Measurements from ENCODE around the gene CTCF.

Gene CTCF

GRCh38 chr16:67528222-67528869, 34.0 kb upstream of the CTCF start, which contains the start of gene RIPOR1:
TSS of gene RIPOR1 (plus strand) at chr16:67528829. CDS start at chr16:67538447, 9,618 bp downstream.
- ChIA-PET POLR2A (interaction anchor here (0.6 to 1.7 kb wide), 3 partner anchors 7 to 40 kb away, joined by 3 to 4 read pairs (median 4); no protein-coding TSS in a partner anchor), CTCF (interaction anchor here (0.8 to 6.0 kb wide), 5 partner anchors 7 to 165 kb away, joined by 3 to 60 read pairs (median 3); no protein-coding TSS in a partner anchor)
- peaks cover 10 to 56% (median 50%) of the 10 kb centered on the region in 4 experiments for H3K4me1 ChIP-seq (ENCODE audit: control extremely low read depth in 1 of 4, control insufficient read depth in 4 of 4, insufficient read depth in 4 of 4, low read length in 3 of 4)
- peak within 1 kb of the TSS; percentile 30 to 79 (median 71) for H3K4me3 ChIP-seq (ENCODE audit: control insufficient read depth in 1 of 7, extremely low read depth in 1 of 7, insufficient read depth in 4 of 7, low read depth in 2 of 7, low read length in 6 of 7)
- 44% methylated on average over 21 of the region's 45 CpGs for WGBS (ENCODE audit: insufficient coverage)
- H3K9me3 ChIP-seq (ENCODE audit: control extremely low read depth in 1 of 5, control insufficient read depth in 4 of 5, insufficient read depth in 2 of 5, low read depth in 1 of 5, low read length in 4 of 5) = no peaks in the 10 kb centered on the region
- H3K27ac ChIP-seq (ENCODE audit: insufficient read depth in 1 of 2, low read depth in 1 of 2, low read length in 2 of 2, poor library complexity in 1 of 2, severe bottlenecking in 2 of 2) = peak within 1 kb of the TSS in 1 of 2 experiments; percentile 62
- no peaks in the 10 kb centered on the region for H3K36me3 ChIP-seq (ENCODE audit: control insufficient read depth in 4 of 4, insufficient read depth in 4 of 4, low read length in 3 of 4)
- H3K27me3 ChIP-seq (replicated peaks in 2 of 5; ENCODE audit: control insufficient read depth in 4 of 5, insufficient read depth in 5 of 5, low read length in 4 of 5) = no peaks in the 10 kb centered on the region
- DNase-seq = peak in 2 of 3 donors; percentile 53 to 60

DNA sequence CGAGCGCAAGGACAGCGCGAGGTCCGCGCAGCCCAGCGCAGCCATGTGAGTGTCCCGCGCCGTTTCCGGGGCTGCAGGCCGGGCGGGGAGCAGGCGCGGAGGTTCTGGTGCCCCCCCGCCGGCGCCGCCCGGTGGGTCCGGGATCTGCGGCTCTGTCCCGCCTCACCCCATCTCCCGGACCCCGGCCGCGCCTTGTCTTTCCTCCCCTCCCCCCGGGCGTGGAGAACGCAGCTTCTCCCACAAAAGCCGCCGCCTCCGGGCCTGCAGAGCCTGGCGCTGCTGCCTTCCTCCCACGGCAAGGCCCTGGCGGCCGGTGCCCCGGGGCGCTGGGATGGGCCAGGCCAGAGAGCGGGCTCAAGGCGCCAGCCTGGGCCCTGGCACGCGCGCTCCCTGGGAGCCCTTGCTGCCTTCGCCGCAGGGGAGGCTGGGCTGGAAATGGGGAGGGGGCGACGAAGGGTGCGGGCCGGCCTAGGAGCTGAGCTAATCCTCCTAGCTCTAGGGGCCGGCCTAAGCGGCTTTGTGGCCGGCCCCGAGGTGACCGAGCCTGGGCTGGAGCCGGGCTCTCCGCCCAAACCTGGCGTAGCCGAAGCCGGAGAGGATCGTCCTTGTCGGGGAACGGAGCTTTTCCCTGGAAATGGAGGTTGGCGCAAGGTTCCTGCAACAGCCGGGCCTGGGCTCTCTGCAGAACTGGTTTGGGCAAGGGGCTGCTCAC, 33.3 kb upstream of the CTCF start:
- CTCF ChIA-PET = interaction anchor here (0.8 to 6.0 kb wide), 11 partner anchors 8 to 164 kb away, joined by 3 to 60 read pairs (median 3); partner anchors contain the start of genes ATP6V0D1 and CTCF
- Histone ChIP-seq H3K27me3 (replicated peaks in 2 of 5; ENCODE audit: control insufficient read depth in 4 of 5, insufficient read depth in 5 of 5, low read length in 4 of 5) (no peaks in the 10 kb centered on the region), H3K27ac (ENCODE audit: insufficient read depth in 1 of 2, low read depth in 1 of 2, low read length in 2 of 2, poor library complexity in 1 of 2, severe bottlenecking in 2 of 2) (peak overlapping the region in 1 of 2 experiments; percentile 62), H3K4me1 (ENCODE audit: control extremely low read depth in 1 of 4, control insufficient read depth in 4 of 4, insufficient read depth in 4 of 4, low read length in 3 of 4) (peaks cover 10 to 61% (median 51%) of the 10 kb centered on the region in 4 experiments), H3K36me3 (ENCODE audit: control insufficient read depth in 4 of 4, insufficient read depth in 4 of 4, low read length in 3 of 4) (no peaks in the 10 kb centered on the region), H3K9me3 (ENCODE audit: control extremely low read depth in 1 of 5, control insufficient read depth in 4 of 5, insufficient read depth in 2 of 5, low read depth in 1 of 5, low read length in 4 of 5) (no peaks in the 10 kb centered on the region), H3K4me3 (ENCODE audit: control insufficient read depth in 1 of 7, extremely low read depth in 1 of 7, insufficient read depth in 4 of 7, low read depth in 2 of 7, low read length in 6 of 7) (peak overlapping the region; percentile 30 to 79 (median 71))
- POLR2A ChIA-PET = interaction anchor here (0.5 to 1.7 kb wide), 5 partner anchors 8 to 312 kb away, joined by 3 to 4 read pairs (median 3); no protein-coding TSS in a partner anchor
- DNase-seq = peak in 2 of 3 donors; percentile 28 to 48
- whole genome bisulfite sequencing (ENCODE audit: insufficient coverage) = 1% methylated on average over 43 of the region's 65 CpGs

DNA sequence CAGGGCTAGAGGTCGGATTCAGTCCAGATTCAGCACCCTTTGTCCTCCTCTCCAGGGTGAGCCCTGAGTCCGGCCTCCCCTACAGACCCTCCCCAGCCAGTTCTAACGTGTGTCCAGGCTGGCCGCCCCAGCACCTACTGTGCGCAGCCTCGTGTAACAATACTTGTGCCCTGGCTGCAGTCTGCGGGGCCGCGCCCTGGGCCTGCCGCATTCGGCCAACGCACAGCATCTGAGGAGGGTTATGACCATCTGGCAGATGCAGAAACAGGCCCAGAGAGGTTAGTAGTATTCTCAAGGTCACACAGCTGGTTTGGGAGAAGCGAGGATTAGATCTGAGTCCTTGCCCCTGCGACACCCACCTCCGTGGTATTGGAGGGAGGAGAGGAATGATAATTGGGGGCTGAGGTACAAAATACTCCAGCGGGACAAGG, 32.7 kb upstream of the CTCF start:
- WGBS (ENCODE audit: insufficient coverage) = 26% methylated on average over 16 of the region's 16 CpGs
- no peaks in the 10 kb centered on the region for H3K36me3 ChIP-seq (ENCODE audit: control insufficient read depth in 4 of 4, insufficient read depth in 4 of 4, low read length in 3 of 4)
- DNase-seq = no peak
- peak overlapping the region in 1 of 2 experiments; percentile 62 for H3K27ac ChIP-seq (ENCODE audit: insufficient read depth in 1 of 2, low read depth in 1 of 2, low read length in 2 of 2, poor library complexity in 1 of 2, severe bottlenecking in 2 of 2)
- peaks cover 10 to 67% (median 53%) of the 10 kb centered on the region in 4 experiments for H3K4me1 ChIP-seq (ENCODE audit: control extremely low read depth in 1 of 4, control insufficient read depth in 4 of 4, insufficient read depth in 4 of 4, low read length in 3 of 4)
- ChIA-PET POLR2A (interaction anchor here (0.5 to 1.7 kb wide), 3 partner anchors 8 to 312 kb away, joined by 3 to 4 read pairs (median 3); no protein-coding TSS in a partner anchor), CTCF (interaction anchor here (0.7 to 6.0 kb wide), 11 partner anchors 8 to 139 kb away, joined by 3 to 60 read pairs (median 3); partner anchors contain the start of genes ATP6V0D1 and CTCF)
- H3K27me3 ChIP-seq (replicated peaks in 2 of 5; ENCODE audit: control insufficient read depth in 4 of 5, insufficient read depth in 5 of 5, low read length in 4 of 5) = no peaks in the 10 kb centered on the region
- no peaks in the 10 kb centered on the region for H3K9me3 ChIP-seq (ENCODE audit: control extremely low read depth in 1 of 5, control insufficient read depth in 4 of 5, insufficient read depth in 2 of 5, low read depth in 1 of 5, low read length in 4 of 5)
- H3K4me3 ChIP-seq (ENCODE audit: control insufficient read depth in 1 of 7, extremely low read depth in 1 of 7, insufficient read depth in 4 of 7, low read depth in 2 of 7, low read length in 6 of 7) = peak overlapping the region in 6 of 7 experiments; percentile 49 to 79 (median 74)

GRCh38 chr16:67530013-67530939, 32.0 kb upstream of the CTCF start:
- peak in 2 of 3 donors; percentile 45 to 60 for DNase-seq
- Histone ChIP-seq H3K9me3 (ENCODE audit: control extremely low read depth in 1 of 5, control insufficient read depth in 4 of 5, insufficient read depth in 2 of 5, low read depth in 1 of 5, low read length in 4 of 5) (no peaks in the 10 kb centered on the region), H3K27me3 (replicated peaks in 2 of 5; ENCODE audit: control insufficient read depth in 4 of 5, insufficient read depth in 5 of 5, low read length in 4 of 5) (no peaks in the 10 kb centered on the region), H3K27ac (ENCODE audit: insufficient read depth in 1 of 2, low read depth in 1 of 2, low read length in 2 of 2, poor library complexity in 1 of 2, severe bottlenecking in 2 of 2) (peak overlapping the region in 1 of 2 experiments; percentile 62), H3K4me3 (ENCODE audit: control insufficient read depth in 1 of 7, extremely low read depth in 1 of 7, insufficient read depth in 4 of 7, low read depth in 2 of 7, low read length in 6 of 7) (peak overlapping the region; percentile 1 to 79 (median 71)), H3K4me1 (ENCODE audit: control extremely low read depth in 1 of 4, control insufficient read depth in 4 of 4, insufficient read depth in 4 of 4, low read length in 3 of 4) (peaks cover 10 to 65% (median 50%) of the 10 kb centered on the region in 4 experiments), H3K36me3 (ENCODE audit: control insufficient read depth in 4 of 4, insufficient read depth in 4 of 4, low read length in 3 of 4) (no peaks in the 10 kb centered on the region)
- ChIA-PET CTCF (interaction anchor here (0.7 to 6.0 kb wide), 9 partner anchors 9 to 138 kb away, joined by 3 to 60 read pairs (median 3); partner anchors contain the start of genes ATP6V0D1 and CTCF), POLR2A (interaction anchor here (0.9 to 1.1 kb wide), 2 partner anchors 9 to 17 kb away, joined by 3 read pairs; no protein-coding TSS in a partner anchor)
- 4% methylated on average over 36 of the region's 48 CpGs for WGBS (ENCODE audit: insufficient coverage)

GRCh38 chr16:67531247-67531646, 31.1 kb upstream of the CTCF start:
- WGBS (ENCODE audit: insufficient coverage) = 0% methylated on average over 3 of the region's 4 CpGs
- peak overlapping the region in 1 of 2 experiments; percentile 38 for H3K27ac ChIP-seq (ENCODE audit: insufficient read depth in 1 of 2, low read depth in 1 of 2, low read length in 2 of 2, poor library complexity in 1 of 2, severe bottlenecking in 2 of 2)
- H3K36me3 ChIP-seq (ENCODE audit: control insufficient read depth in 4 of 4, insufficient read depth in 4 of 4, low read length in 3 of 4) = no peaks in the 10 kb centered on the region
- no peaks in the 10 kb centered on the region for H3K27me3 ChIP-seq (replicated peaks in 2 of 5; ENCODE audit: control insufficient read depth in 4 of 5, insufficient read depth in 5 of 5, low read length in 4 of 5)
- ChIA-PET CTCF (interaction anchor here (0.9 to 6.0 kb wide), 7 partner anchors 9 to 139 kb away, joined by 3 to 60 read pairs (median 4); no protein-coding TSS in a partner anchor), POLR2A (interaction anchor here (0.9 kb wide), 1 partner anchor 10 kb away, joined by 3 read pairs; no protein-coding TSS in a partner anchor)
- peaks cover 10 to 64% (median 50%) of the 10 kb centered on the region in 4 experiments for H3K4me1 ChIP-seq (ENCODE audit: control extremely low read depth in 1 of 4, control insufficient read depth in 4 of 4, insufficient read depth in 4 of 4, low read length in 3 of 4)
- H3K9me3 ChIP-seq (ENCODE audit: control extremely low read depth in 1 of 5, control insufficient read depth in 4 of 5, insufficient read depth in 2 of 5, low read depth in 1 of 5, low read length in 4 of 5) = no peaks in the 10 kb centered on the region
- peak overlapping the region in 6 of 7 experiments; percentile 49 to 79 (median 74) for H3K4me3 ChIP-seq (ENCODE audit: control insufficient read depth in 1 of 7, extremely low read depth in 1 of 7, insufficient read depth in 4 of 7, low read depth in 2 of 7, low read length in 6 of 7)
- peak; percentile 59 to 90 (median 86) for DNase-seq

DNA sequence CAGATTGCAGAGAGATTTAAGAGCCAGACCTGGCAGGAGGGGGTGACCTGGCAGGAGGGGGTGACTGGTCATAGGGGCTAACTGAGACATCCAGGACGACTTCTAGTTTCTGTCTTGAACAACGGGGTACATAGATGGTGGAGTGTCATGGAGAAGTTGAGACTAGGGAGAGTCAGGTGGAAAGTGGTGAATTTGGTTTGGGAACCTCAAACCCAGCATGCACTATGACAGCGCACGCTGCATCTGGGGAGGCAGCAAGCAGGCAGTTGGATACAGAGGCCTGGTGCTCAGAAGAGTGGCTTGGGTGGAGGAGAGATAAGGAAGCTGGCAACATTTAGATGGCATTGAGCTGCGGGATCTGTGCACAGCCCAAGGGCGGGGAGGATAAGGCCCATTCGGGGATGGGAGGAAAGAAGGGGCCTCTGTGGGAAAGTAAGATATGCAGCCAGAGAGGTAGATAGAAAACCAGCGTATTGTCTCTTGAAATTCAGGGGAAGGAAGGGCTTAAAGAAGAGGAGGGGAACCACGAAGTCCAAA, 29.2 kb upstream of the CTCF start:
- Histone ChIP-seq H3K27ac (ENCODE audit: insufficient read depth in 1 of 2, low read depth in 1 of 2, low read length in 2 of 2, poor library complexity in 1 of 2, severe bottlenecking in 2 of 2) (no peak overlapping the region), H3K4me3 (ENCODE audit: control insufficient read depth in 1 of 7, extremely low read depth in 1 of 7, insufficient read depth in 4 of 7, low read depth in 2 of 7, low read length in 6 of 7) (no peak overlapping the region), H3K4me1 (ENCODE audit: control extremely low read depth in 1 of 4, control insufficient read depth in 4 of 4, insufficient read depth in 4 of 4, low read length in 3 of 4) (peaks cover 10 to 79% (median 61%) of the 10 kb centered on the region in 4 experiments), H3K36me3 (ENCODE audit: control insufficient read depth in 4 of 4, insufficient read depth in 4 of 4, low read length in 3 of 4) (no peaks in the 10 kb centered on the region), H3K9me3 (ENCODE audit: control extremely low read depth in 1 of 5, control insufficient read depth in 4 of 5, insufficient read depth in 2 of 5, low read depth in 1 of 5, low read length in 4 of 5) (no peaks in the 10 kb centered on the region), H3K27me3 (replicated peaks in 2 of 5; ENCODE audit: control insufficient read depth in 4 of 5, insufficient read depth in 5 of 5, low read length in 4 of 5) (no peaks in the 10 kb centered on the region)
- POLR2A ChIA-PET = no interaction called here
- WGBS (ENCODE audit: insufficient coverage) = 79% methylated on average over 9 of the region's 9 CpGs
- CTCF ChIA-PET = interaction anchor here (0.6 to 6.1 kb wide), 12 partner anchors 9 to 292 kb away, joined by 3 to 60 read pairs (median 6); partner anchors contain the start of genes CARMIL2 and CTCF
- DNase-seq = peak; percentile 31 to 58 (median 40)

Measured in common myeloid progenitor, CD34-positive (primary cell).